HK-2 (cell line): ENCODE data around the gene CDYL2.
"Not testable (repeated sequence)": the region's sequence is repeated elsewhere in the genome, so short reads cannot be mapped to it uniquely, and the experiment has no call there.

Experiments used
- DNase-seq: peaks from one replicate; pipeline ENCODE4 v3.0.0-alpha.2; 2018; ENCODE audit not compliant: unreplicated experiment

CDYL2 gene

GRCh38 chr16:80744856-80745255 is 59.5 kb downstream of the CDYL2 start:
- no peak for DNase-seq

- DNase-seq = no peak
These were observed 60.6 kb downstream of the CDYL2 start for GRCh38 chr16:80743772-80744171.

- no peak for DNase-seq
These were observed 61.1 kb downstream of the CDYL2 start for GRCh38 chr16:80743273-80743672.

- DNase-seq = no peak
These were observed 62.1 kb downstream of the CDYL2 start for GRCh38 chr16:80742331-80742730.

GRCh38 chr16:80741724-80742123 is 62.7 kb downstream of the CDYL2 start:
- no peak for DNase-seq

GRCh38 chr16:80739523-80739922 is 64.9 kb downstream of the CDYL2 start:
- no peak for DNase-seq

GRCh38 chr16:80738521-80738920 is 65.9 kb downstream of the CDYL2 start:
- DNase-seq = no peak

GRCh38 chr16:80735846-80736245 is 68.6 kb downstream of the CDYL2 start:
- no peak for DNase-seq

- DNase-seq = no peak
These were observed 71.0 kb downstream of the CDYL2 start for GRCh38 chr16:80733407-80733806.

GRCh38 chr16:80731915-80732314 is 72.5 kb downstream of the CDYL2 start:
- no peak for DNase-seq

- DNase-seq = not testable (repeated sequence)
These were observed 77.2 kb downstream of the CDYL2 start for GRCh38 chr16:80727066-80727763.

GRCh38 chr16:80725566-80726162 is 78.7 kb downstream of the CDYL2 start:
- no peak for DNase-seq

GRCh38 chr16:80723981-80724380 is 80.4 kb downstream of the CDYL2 start:
- DNase-seq = no peak

- DNase-seq = no peak
These were observed 81.3 kb downstream of the CDYL2 start for GRCh38 chr16:80723091-80723490.

- no peak for DNase-seq
These were observed 83.5 kb downstream of the CDYL2 start for GRCh38 chr16:80720804-80721371.

- no peak for DNase-seq
These were observed 84.8 kb downstream of the CDYL2 start for GRCh38 chr16:80719573-80719972.

- no peak for DNase-seq
These were observed 85.7 kb downstream of the CDYL2 start for GRCh38 chr16:80718480-80719220.

GRCh38 chr16:80717611-80718010 is 86.8 kb downstream of the CDYL2 start:
- DNase-seq = no peak

- DNase-seq = no peak
These were observed 87.7 kb downstream of the CDYL2 start for GRCh38 chr16:80716564-80717139.

GRCh38 chr16:80711406-80711805 is 93.0 kb downstream of the CDYL2 start:
- no peak for DNase-seq

GRCh38 chr16:80710918-80711317 is 93.5 kb downstream of the CDYL2 start:
- no peak for DNase-seq

- DNase-seq = no peak
These were observed 95.6 kb downstream of the CDYL2 start for GRCh38 chr16:80708823-80709222.
